A673 (cell line): ENCODE measurements around the gene NSD2. TPM values are rescaled to one million over a fixed set of nuclear protein-coding genes. Genes with fewer than 3 reads are reported as not detected.
"Not testable (repeated sequence)": the region's sequence is repeated elsewhere in the genome, so short reads cannot be mapped to it uniquely, and the experiment has no call there.

Source experiments
- BruUV-seq: library from RNA; stranded (reverse); fragments of 400-500 nt; replicated peaks from 2 replicates; lab custom pipeline; 2021; lab: Mats Ljungman, UMichigan
- CTCF ChIA-PET: fragments of 300-600 bp; sonication (Branson Sonifier 250); formaldehyde crosslinking; loops from one replicate; lab custom pipeline; 2022; ENCODE audit warnings: antibody characterized with exemption; lab: Charles Lee
- POLR2A ChIA-PET: fragments of 300-600 bp; sonication (Branson Sonifier 250); formaldehyde crosslinking; loops from one replicate; lab custom pipeline; 2022; ENCODE audit warnings: antibody characterized with exemption; ENCODE audit not compliant: low non-redundant PET; lab: Charles Lee
- DNase-seq: peaks from one replicate; pipeline ENCODE4 v3.0.0-alpha.2; 2015; ENCODE audit warnings: low spot score
- H3K27ac ChIP-seq: fragments of 200-600 bp; sonication (generic); 2 replicates; pipeline ENCODE4 v1.5.1; 2016; ENCODE audit warnings: mixed run types, low read depth, mild to moderate bottlenecking, mixed read lengths, antibody characterized with exemption, low read length; ENCODE audit not compliant: poor library complexity, severe bottlenecking
- H3K27me3 ChIP-seq: fragments of 200-600 bp; sonication (generic); replicated peaks from 2 replicates; pipeline ENCODE4 v1.6.1; 2017; ENCODE audit warnings: mixed run types, low read depth, mild to moderate bottlenecking, mixed read lengths, antibody characterized with exemption, low read length; ENCODE audit not compliant: insufficient read depth, poor library complexity
- H3K36me3 ChIP-seq: fragments of 200-600 bp; sonication (generic); 2 replicates; pipeline ENCODE4 v1.6.1; 2016; ENCODE audit warnings: mixed run types, mild to moderate bottlenecking, mixed read lengths, antibody characterized with exemption, low read length; ENCODE audit not compliant: insufficient read depth, poor library complexity, severe bottlenecking
- H3K4me1 ChIP-seq: fragments of 200-600 bp; sonication (generic); 2 replicates; pipeline ENCODE4 v1.6.1; 2017; ENCODE audit warnings: mixed run types, mild to moderate bottlenecking, mixed read lengths, antibody characterized with exemption, low read length; ENCODE audit not compliant: insufficient read depth, poor library complexity, severe bottlenecking
- H3K4me3 ChIP-seq: fragments of 200-600 bp; sonication (generic); 2 replicates; pipeline ENCODE4 v1.5.1; 2016; ENCODE audit warnings: low read depth, mixed run types, mild to moderate bottlenecking, mixed read lengths, low read length; ENCODE audit not compliant: poor library complexity, severe bottlenecking
- H3K9me3 ChIP-seq: fragments of 200-600 bp; sonication (generic); 2 replicates; pipeline ENCODE4 v1.6.1; 2016; ENCODE audit warnings: mixed run types, low read depth, mild to moderate bottlenecking, mixed read lengths, antibody characterized with exemption, low read length; ENCODE audit not compliant: poor library complexity, severe bottlenecking
- EZH2 ChIP-seq: fragments of 200-600 bp; sonication (generic); IDR thresholded peaks from 2 replicates; pipeline ENCODE4 v1.6.1; 2017; ENCODE audit warnings: borderline replicate concordance, low read depth, mild to moderate bottlenecking, mixed read lengths, antibody characterized with exemption, low read length; ENCODE audit not compliant: poor library complexity, severe bottlenecking
- intact Hi-C: fragments of 100-400 bp; cut with micrococcal nuclease; formaldehyde crosslinking; loops from one replicate; pipeline ENCODE4 v1.10.0; 2022; ENCODE audit not compliant: unreplicated experiment
- total RNA-seq: library from RNA; stranded (reverse); gene quantifications from 2 replicates; pipeline ENCODE4 v1.2.3, GENCODE V29; 2021
- TF ChIP-seq, protein P1 (sequence below): fragments of 300-800, 200-600 bp; sonication (generic); conservative IDR thresholded peaks from 2 replicates; pipeline ENCODE4 v1.5.1; 2017; ENCODE audit warnings: low read depth, mild to moderate bottlenecking, antibody characterized with exemption, low read length, moderate library complexity, mixed read lengths

NSD2 gene
- total RNA-seq, 1 experiment from 2014 or later = 227 TPM

DNA sequence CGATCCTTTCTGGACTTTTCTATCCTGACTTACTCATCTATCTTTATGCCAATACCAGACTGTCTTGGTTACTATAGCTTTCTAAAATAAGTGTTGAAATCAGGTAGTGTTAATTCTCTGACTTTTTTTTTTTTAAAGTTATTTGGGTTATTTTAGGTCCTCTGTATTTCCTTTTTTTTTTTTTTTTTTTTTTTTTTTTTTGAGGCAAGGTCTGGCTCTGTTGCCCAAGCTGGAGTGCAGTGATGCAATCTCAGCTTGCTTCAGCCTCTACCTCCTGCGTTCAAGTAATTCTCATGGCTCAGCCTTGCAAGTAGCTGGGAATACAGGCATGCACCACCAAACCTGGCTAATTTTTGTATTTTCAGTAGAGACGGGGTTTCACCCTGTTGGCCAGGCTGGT, 140.4 kb downstream of the NSD2 start:
- H3K27me3 ChIP-seq = no peaks in the 10 kb centered on the region
- no peak for TF ChIP-seq EZH2
- TF ChIP-seq, protein P1, sequence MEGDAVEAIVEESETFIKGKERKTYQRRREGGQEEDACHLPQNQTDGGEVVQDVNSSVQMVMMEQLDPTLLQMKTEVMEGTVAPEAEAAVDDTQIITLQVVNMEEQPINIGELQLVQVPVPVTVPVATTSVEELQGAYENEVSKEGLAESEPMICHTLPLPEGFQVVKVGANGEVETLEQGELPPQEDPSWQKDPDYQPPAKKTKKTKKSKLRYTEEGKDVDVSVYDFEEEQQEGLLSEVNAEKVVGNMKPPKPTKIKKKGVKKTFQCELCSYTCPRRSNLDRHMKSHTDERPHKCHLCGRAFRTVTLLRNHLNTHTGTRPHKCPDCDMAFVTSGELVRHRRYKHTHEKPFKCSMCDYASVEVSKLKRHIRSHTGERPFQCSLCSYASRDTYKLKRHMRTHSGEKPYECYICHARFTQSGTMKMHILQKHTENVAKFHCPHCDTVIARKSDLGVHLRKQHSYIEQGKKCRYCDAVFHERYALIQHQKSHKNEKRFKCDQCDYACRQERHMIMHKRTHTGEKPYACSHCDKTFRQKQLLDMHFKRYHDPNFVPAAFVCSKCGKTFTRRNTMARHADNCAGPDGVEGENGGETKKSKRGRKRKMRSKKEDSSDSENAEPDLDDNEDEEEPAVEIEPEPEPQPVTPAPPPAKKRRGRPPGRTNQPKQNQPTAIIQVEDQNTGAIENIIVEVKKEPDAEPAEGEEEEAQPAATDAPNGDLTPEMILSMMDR = no peak
- POLR2A ChIA-PET = no interaction called here
- H3K4me3 ChIP-seq = no peak overlapping the region
- intact Hi-C loops = no loop called here
- DNase-seq = no peak
- no peaks in the 10 kb centered on the region for H3K9me3 ChIP-seq
- peaks cover 5% of the 10 kb centered on the region for H3K36me3 ChIP-seq
- CTCF ChIA-PET = no interaction called here
- H3K4me1 ChIP-seq = no peaks in the 10 kb centered on the region
- no peak overlapping the region for H3K27ac ChIP-seq
- no TSS peak for BruUV-seq

GRCh38 chr4:2015008-2015407, 143.8 kb downstream of the NSD2 start:
- TF ChIP-seq, protein P1 = no peak
- no peak for TF ChIP-seq EZH2
- no TSS peak for BruUV-seq
- no peak for DNase-seq
- ChIA-PET POLR2A (no interaction called here), CTCF (no interaction called here)
- Histone ChIP-seq H3K27me3 (no peaks in the 10 kb centered on the region), H3K36me3 (no peaks in the 10 kb centered on the region), H3K4me1 (no peaks in the 10 kb centered on the region), H3K27ac (no peak overlapping the region), H3K4me3 (no peak overlapping the region), H3K9me3 (no peaks in the 10 kb centered on the region)
- intact Hi-C loops = no loop called here

DNA sequence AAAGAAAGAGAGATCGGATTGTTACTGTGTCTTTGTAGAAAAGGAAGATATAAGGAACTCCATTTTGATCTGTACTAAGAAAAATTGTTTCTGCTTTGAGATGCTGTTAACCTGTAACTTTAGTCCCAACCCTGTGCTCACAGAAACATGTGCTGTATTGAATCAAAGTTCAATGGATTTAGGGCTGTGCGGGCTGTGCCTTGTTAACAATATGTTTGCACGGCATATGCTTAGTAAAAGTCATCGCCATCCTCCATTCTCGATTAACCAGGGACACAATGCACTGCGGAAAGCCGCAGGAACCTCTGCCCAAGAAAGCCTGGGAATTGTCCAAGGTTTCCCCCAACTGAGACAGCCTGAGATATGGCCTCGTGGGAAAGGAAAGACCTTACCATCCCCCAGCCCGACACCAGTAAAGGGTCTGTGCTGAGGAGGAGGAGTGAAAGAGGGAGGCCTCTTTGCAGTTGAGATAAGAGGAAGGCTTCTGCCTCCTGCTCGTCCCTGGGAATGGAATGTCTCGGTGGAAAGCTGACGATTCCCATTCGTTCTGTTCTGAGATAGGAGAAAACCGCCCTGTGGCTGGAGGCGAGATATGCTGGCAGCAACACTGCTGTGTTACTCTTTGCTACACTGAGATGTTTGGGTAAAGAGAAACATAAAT, 150.3 kb downstream of the NSD2 start:
- H3K36me3 ChIP-seq, H3K27ac ChIP-seq, POLR2A ChIA-PET, H3K4me3 ChIP-seq, H3K27me3 ChIP-seq, H3K9me3 ChIP-seq, BruUV-seq, H3K4me1 ChIP-seq, DNase-seq, intact Hi-C loops, CTCF ChIA-PET: not testable (repeated sequence)

DNA sequence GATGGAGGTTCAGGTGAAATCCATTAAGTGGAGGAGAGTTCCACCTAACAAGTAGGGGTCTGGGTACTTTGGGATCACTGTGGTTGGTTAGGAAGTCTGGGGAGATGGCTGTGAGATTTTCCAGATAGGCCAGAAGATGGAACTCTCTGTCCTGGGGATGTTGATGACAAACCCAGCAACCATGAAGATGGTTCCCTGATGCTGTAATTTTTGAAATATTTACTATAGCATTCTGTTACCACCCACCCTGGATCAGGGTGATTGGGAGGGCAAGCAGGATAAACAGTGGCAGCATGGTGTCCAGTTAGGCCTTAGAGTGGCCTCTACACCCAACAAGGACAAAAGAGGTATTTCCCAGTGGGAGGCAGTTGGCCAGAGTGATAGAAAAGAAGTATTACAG, 153.5 kb downstream of the NSD2 start:
- Histone ChIP-seq H3K27ac (no peak overlapping the region), H3K36me3 (no peaks in the 10 kb centered on the region), H3K4me3 (no peak overlapping the region), H3K9me3 (no peaks in the 10 kb centered on the region), H3K4me1 (no peaks in the 10 kb centered on the region), H3K27me3 (peaks cover 4% of the 10 kb centered on the region)
- intact Hi-C loops = no loop called here
- DNase-seq = no peak
- CTCF ChIA-PET = no interaction called here
- no peak for TF ChIP-seq EZH2
- TF ChIP-seq, protein P1 = no peak
- POLR2A ChIA-PET = no interaction called here
- BruUV-seq = no TSS peak
